ENCODE data around the gene IQGAP2.

The IQGAP2 gene

GRCh38 chr5:76473009-76473336 is 69.9 kb downstream of the IQGAP2 start:
- Histone ChIP-seq H4K91ac (ENCODE audit: low read depth, low read length, poor library complexity) (no peak overlapping the region), H2AFZ (ENCODE audit: low read length) (no peak overlapping the region), H3K27me3 (ENCODE audit: control insufficient read depth in 3 of 3, insufficient read depth in 3 of 3, low read depth in 1 of 3, low read length in 3 of 3) (no peaks in the 10 kb centered on the region), H3K23ac (ENCODE audit: low read depth, low read length, poor library complexity) (no peak overlapping the region), H2BK12ac (ENCODE audit: low read length) (no peak overlapping the region), H3K4ac (ENCODE audit: low read length) (no peak overlapping the region), H3K14ac (ENCODE audit: low read length) (no peak overlapping the region), H3K36me3 (replicated peaks in 1 of 2; ENCODE audit: control insufficient read depth in 2 of 2, insufficient read depth in 2 of 2, low read length in 2 of 2) (no peaks in the 10 kb centered on the region), H2BK5ac (ENCODE audit: low read length) (no peak overlapping the region), H3K27ac (replicated peaks; ENCODE audit: low read length) (no peak overlapping the region), H2AK5ac (ENCODE audit: low read depth, low read length) (no peak overlapping the region), H3K4me2 (ENCODE audit: insufficient read depth, low read length, poor library complexity, severe bottlenecking) (no peak overlapping the region), H3K18ac (ENCODE audit: low read length) (no peak overlapping the region), H3K9ac (ENCODE audit: low read depth, low read length, poor library complexity) (no peak overlapping the region), H3K9me3 (replicated peaks in 1 of 2; ENCODE audit: control insufficient read depth in 2 of 2, insufficient read depth in 1 of 2, low read depth in 1 of 2, low read length in 2 of 2) (no peaks in the 10 kb centered on the region), H3K4me1 (ENCODE audit: control insufficient read depth in 2 of 2, insufficient read depth in 1 of 2, low read depth in 1 of 2, low read length in 2 of 2) (peaks cover 0 to 1% of the 10 kb centered on the region in 2 donors), H2BK120ac (ENCODE audit: low read depth, low read length) (no peak overlapping the region), H2BK15ac (ENCODE audit: low read length) (no peak overlapping the region), H3K4me3 (ENCODE audit: low read length in 2 of 2) (no peak overlapping the region), H3K79me1 (ENCODE audit: low read depth, low read length) (no peaks in the 10 kb centered on the region), H4K8ac (ENCODE audit: low read depth, low read length) (no peak overlapping the region)
- no CpG with 5 or more reads among the region's 2 CpGs for WGBS, 2 donors (ENCODE audit: extremely low coverage in 2 of 2, insufficient read length in 2 of 2, insufficient replicate concordance in 1 of 2)
- DNase-seq (ENCODE audit: low spot score), result no peak

GRCh38 chr5:76473661-76474060 is 70.6 kb downstream of the IQGAP2 start:
- H3K4me3 ChIP-seq (ENCODE audit: low read length in 2 of 2), result no peak overlapping the region
- no peak for DNase-seq (ENCODE audit: low spot score)
- H3K23ac ChIP-seq (ENCODE audit: low read depth, low read length, poor library complexity), result no peak overlapping the region

GRCh38 chr5:76474377-76474776 is 71.3 kb downstream of the IQGAP2 start:
- H3K9ac ChIP-seq (ENCODE audit: low read depth, low read length, poor library complexity), result no peak overlapping the region
- no peak overlapping the region for H3K4me2 ChIP-seq (ENCODE audit: insufficient read depth, low read length, poor library complexity, severe bottlenecking)
- H2BK12ac ChIP-seq (ENCODE audit: low read length), result no peak overlapping the region
- no peak overlapping the region for H3K23ac ChIP-seq (ENCODE audit: low read depth, low read length, poor library complexity)
- no peak overlapping the region for H2BK5ac ChIP-seq (ENCODE audit: low read length)
- no peaks in the 10 kb centered on the region for H3K79me1 ChIP-seq (ENCODE audit: low read depth, low read length)
- H4K8ac ChIP-seq (ENCODE audit: low read depth, low read length), result no peak overlapping the region
- no peaks in the 10 kb centered on the region for H3K36me3 ChIP-seq (replicated peaks in 1 of 2; ENCODE audit: control insufficient read depth in 2 of 2, insufficient read depth in 2 of 2, low read length in 2 of 2)
- no peak overlapping the region for H2BK120ac ChIP-seq (ENCODE audit: low read depth, low read length)
- no peak for DNase-seq (ENCODE audit: low spot score)
- no peak overlapping the region for H3K27ac ChIP-seq (replicated peaks; ENCODE audit: low read length)
- H2BK15ac ChIP-seq (ENCODE audit: low read length), result no peak overlapping the region
- H3K4me1 ChIP-seq (ENCODE audit: control insufficient read depth in 2 of 2, insufficient read depth in 1 of 2, low read depth in 1 of 2, low read length in 2 of 2), result peaks cover 0 to 5% of the 10 kb centered on the region in 2 donors
- no peaks in the 10 kb centered on the region for H3K9me3 ChIP-seq (replicated peaks in 1 of 2; ENCODE audit: control insufficient read depth in 2 of 2, insufficient read depth in 1 of 2, low read depth in 1 of 2, low read length in 2 of 2)
- H2AK5ac ChIP-seq (ENCODE audit: low read depth, low read length), result no peak overlapping the region
- no peak overlapping the region for H3K18ac ChIP-seq (ENCODE audit: low read length)
- H4K91ac ChIP-seq (ENCODE audit: low read depth, low read length, poor library complexity), result no peak overlapping the region
- H2AFZ ChIP-seq (ENCODE audit: low read length), result no peak overlapping the region
- no peak overlapping the region for H3K4me3 ChIP-seq (ENCODE audit: low read length in 2 of 2)
- H3K4ac ChIP-seq (ENCODE audit: low read length), result no peak overlapping the region
- no CpG with 5 or more reads among the region's 2 CpGs for WGBS, 2 donors (ENCODE audit: extremely low coverage in 2 of 2, insufficient read length in 2 of 2, insufficient replicate concordance in 1 of 2)
- H3K27me3 ChIP-seq (ENCODE audit: control insufficient read depth in 3 of 3, insufficient read depth in 3 of 3, low read depth in 1 of 3, low read length in 3 of 3), result no peaks in the 10 kb centered on the region
- H3K14ac ChIP-seq (ENCODE audit: low read length), result no peak overlapping the region

More at GRCh38 chr5:76473661-76474060, 70.6 kb downstream of the IQGAP2 start:
- Histone ChIP-seq H2AFZ (ENCODE audit: low read length) (no peak overlapping the region), H3K9me3 (replicated peaks in 1 of 2; ENCODE audit: control insufficient read depth in 2 of 2, insufficient read depth in 1 of 2, low read depth in 1 of 2, low read length in 2 of 2) (no peaks in the 10 kb centered on the region), H3K9ac (ENCODE audit: low read depth, low read length, poor library complexity) (no peak overlapping the region), H3K27me3 (ENCODE audit: control insufficient read depth in 3 of 3, insufficient read depth in 3 of 3, low read depth in 1 of 3, low read length in 3 of 3) (no peaks in the 10 kb centered on the region), H2BK15ac (ENCODE audit: low read length) (no peak overlapping the region), H2BK12ac (ENCODE audit: low read length) (no peak overlapping the region), H3K4me2 (ENCODE audit: insufficient read depth, low read length, poor library complexity, severe bottlenecking) (no peak overlapping the region), H3K27ac (replicated peaks; ENCODE audit: low read length) (no peak overlapping the region), H3K4me1 (ENCODE audit: control insufficient read depth in 2 of 2, insufficient read depth in 1 of 2, low read depth in 1 of 2, low read length in 2 of 2) (peaks cover 0 to 1% of the 10 kb centered on the region in 2 donors), H3K14ac (ENCODE audit: low read length) (no peak overlapping the region), H3K79me1 (ENCODE audit: low read depth, low read length) (no peaks in the 10 kb centered on the region), H3K4ac (ENCODE audit: low read length) (no peak overlapping the region), H2BK5ac (ENCODE audit: low read length) (no peak overlapping the region), H4K8ac (ENCODE audit: low read depth, low read length) (no peak overlapping the region), H4K91ac (ENCODE audit: low read depth, low read length, poor library complexity) (no peak overlapping the region), H3K36me3 (replicated peaks in 1 of 2; ENCODE audit: control insufficient read depth in 2 of 2, insufficient read depth in 2 of 2, low read length in 2 of 2) (no peaks in the 10 kb centered on the region), H3K18ac (ENCODE audit: low read length) (no peak overlapping the region), H2BK120ac (ENCODE audit: low read depth, low read length) (no peak overlapping the region), H2AK5ac (ENCODE audit: low read depth, low read length) (no peak overlapping the region)
- no CpG with 5 or more reads among the region's 3 CpGs for WGBS, 2 donors (ENCODE audit: extremely low coverage in 2 of 2, insufficient read length in 2 of 2, insufficient replicate concordance in 1 of 2)

GRCh38 chr5:76475385-76475784 is 72.3 kb downstream of the IQGAP2 start:
- Histone ChIP-seq H3K4me3 (ENCODE audit: low read length in 2 of 2) (no peak overlapping the region), H3K4me2 (ENCODE audit: insufficient read depth, low read length, poor library complexity, severe bottlenecking) (no peak overlapping the region), H4K91ac (ENCODE audit: low read depth, low read length, poor library complexity) (no peak overlapping the region), H2BK5ac (ENCODE audit: low read length) (no peak overlapping the region), H2AK5ac (ENCODE audit: low read depth, low read length) (no peak overlapping the region), H4K8ac (ENCODE audit: low read depth, low read length) (no peak overlapping the region), H3K27me3 (ENCODE audit: control insufficient read depth in 3 of 3, insufficient read depth in 3 of 3, low read depth in 1 of 3, low read length in 3 of 3) (no peaks in the 10 kb centered on the region), H3K4ac (ENCODE audit: low read length) (no peak overlapping the region), H3K9ac (ENCODE audit: low read depth, low read length, poor library complexity) (no peak overlapping the region), H3K36me3 (replicated peaks in 1 of 2; ENCODE audit: control insufficient read depth in 2 of 2, insufficient read depth in 2 of 2, low read length in 2 of 2) (no peaks in the 10 kb centered on the region), H2BK12ac (ENCODE audit: low read length) (no peak overlapping the region), H2BK120ac (ENCODE audit: low read depth, low read length) (no peak overlapping the region), H2BK15ac (ENCODE audit: low read length) (no peak overlapping the region), H3K4me1 (ENCODE audit: control insufficient read depth in 2 of 2, insufficient read depth in 1 of 2, low read depth in 1 of 2, low read length in 2 of 2) (peaks cover 6 to 11% of the 10 kb centered on the region in 2 donors), H3K23ac (ENCODE audit: low read depth, low read length, poor library complexity) (no peak overlapping the region), H3K9me3 (replicated peaks in 1 of 2; ENCODE audit: control insufficient read depth in 2 of 2, insufficient read depth in 1 of 2, low read depth in 1 of 2, low read length in 2 of 2) (no peaks in the 10 kb centered on the region), H3K18ac (ENCODE audit: low read length) (no peak overlapping the region), H3K27ac (replicated peaks; ENCODE audit: low read length) (no peak overlapping the region), H2AFZ (ENCODE audit: low read length) (no peak overlapping the region), H3K79me1 (ENCODE audit: low read depth, low read length) (no peaks in the 10 kb centered on the region), H3K14ac (ENCODE audit: low read length) (no peak overlapping the region)
- WGBS, 2 donors (ENCODE audit: extremely low coverage in 2 of 2, insufficient read length in 2 of 2, insufficient replicate concordance in 1 of 2), result no CpG with 5 or more reads among the region's 3 CpGs
- DNase-seq (ENCODE audit: low spot score), result no peak

Data from neuronal stem cell (in vitro differentiated cells).